ENCODE data around the gene PRR23B. TPM values are rescaled to one million over a fixed set of nuclear protein-coding genes. Genes with fewer than 3 reads are reported as not detected.
"Not testable (repeated sequence)": the region's sequence is repeated elsewhere in the genome, so short reads cannot be mapped to it uniquely, and the experiment has no call there.

The PRR23B gene
- polyA plus RNA-seq, 1 donor (not counting 4 experiments of a cell fraction or from before 2014, with no cell fraction given) = not detected

DNA sequence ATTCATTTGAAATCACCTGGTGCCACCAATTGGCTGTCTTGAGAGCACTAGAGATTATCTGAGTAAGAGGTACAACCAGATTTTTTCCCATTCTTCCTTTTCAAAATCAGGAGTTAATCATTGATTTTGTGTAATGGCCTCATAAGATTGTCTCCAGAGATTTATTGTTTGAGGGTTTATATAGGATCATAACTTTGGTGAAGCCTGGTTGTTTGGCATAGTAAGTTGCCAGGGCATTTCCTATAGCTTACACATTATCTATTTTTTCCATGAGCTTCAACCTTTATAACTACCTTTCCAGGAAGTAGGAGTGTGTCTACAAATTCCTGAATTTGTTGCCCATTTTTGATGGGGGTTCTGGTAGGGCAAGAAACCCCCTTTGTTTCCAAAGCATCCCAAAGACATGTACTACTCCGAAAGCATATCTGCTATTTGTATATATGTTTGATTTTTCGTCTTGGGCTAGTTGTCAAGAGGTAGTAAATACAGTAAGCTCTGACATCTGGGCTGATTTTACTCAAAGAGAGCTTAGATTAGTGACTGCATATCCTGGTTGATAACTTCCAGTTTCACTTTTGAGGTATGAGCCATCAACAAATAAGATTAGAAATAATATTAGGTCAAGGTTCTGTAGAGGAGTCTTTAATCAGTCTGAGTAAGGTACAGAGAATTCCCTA is 11.7 kb upstream of the PRR23B start:
- FAIRE-seq (no peak), DNase-seq (ENCODE audit: low read depth, low spot score) (no peak)
- Histone ChIP-seq H3K4me2 (ENCODE audit: control insufficient read depth, extremely low read depth, insufficient read depth, low read depth, low read length) (no peak overlapping the region), H3K27ac (ENCODE audit: control insufficient read depth, insufficient read depth, low read length) (no peak overlapping the region), H2AFZ (ENCODE audit: control insufficient read depth, low read length) (no peak overlapping the region), H3K4me3 (ENCODE audit: control insufficient read depth in 2 of 3, extremely low read depth in 1 of 3, insufficient read depth in 2 of 3, low read depth in 1 of 3, low read length in 3 of 3) (no peak overlapping the region), H3K4me1 (ENCODE audit: control insufficient read depth, extremely low read depth, insufficient read depth, low read length) (no peaks in the 10 kb centered on the region), H3K27me3 (ENCODE audit: control insufficient read depth, extremely low read depth, insufficient read depth, low read length) (no peaks in the 10 kb centered on the region), H3K36me3 (ENCODE audit: control insufficient read depth in 2 of 2, extremely low read depth in 1 of 2, insufficient read depth in 2 of 2, low read length in 2 of 2) (no peaks in the 10 kb centered on the region), H4K20me1 (ENCODE audit: control insufficient read depth, extremely low read depth, insufficient read depth, low read length) (no peaks in the 10 kb centered on the region), H3K9me3 (ENCODE audit: control insufficient read depth, low read depth, low read length) (no peaks in the 10 kb centered on the region), H3K9me1 (ENCODE audit: control insufficient read depth, extremely low read depth, insufficient read depth, low read length) (no peaks in the 10 kb centered on the region), H3K9ac (ENCODE audit: control insufficient read depth, extremely low read depth, insufficient read depth, low read length) (no peak overlapping the region), H3K79me2 (ENCODE audit: control insufficient read depth, insufficient read depth, low read length) (no peaks in the 10 kb centered on the region)
- no peak for TF ChIP-seq EZH2 (IDR thresholded peaks at IDR 0.05; ENCODE audit: low read length)
- TF ChIP-seq, protein P1, sequence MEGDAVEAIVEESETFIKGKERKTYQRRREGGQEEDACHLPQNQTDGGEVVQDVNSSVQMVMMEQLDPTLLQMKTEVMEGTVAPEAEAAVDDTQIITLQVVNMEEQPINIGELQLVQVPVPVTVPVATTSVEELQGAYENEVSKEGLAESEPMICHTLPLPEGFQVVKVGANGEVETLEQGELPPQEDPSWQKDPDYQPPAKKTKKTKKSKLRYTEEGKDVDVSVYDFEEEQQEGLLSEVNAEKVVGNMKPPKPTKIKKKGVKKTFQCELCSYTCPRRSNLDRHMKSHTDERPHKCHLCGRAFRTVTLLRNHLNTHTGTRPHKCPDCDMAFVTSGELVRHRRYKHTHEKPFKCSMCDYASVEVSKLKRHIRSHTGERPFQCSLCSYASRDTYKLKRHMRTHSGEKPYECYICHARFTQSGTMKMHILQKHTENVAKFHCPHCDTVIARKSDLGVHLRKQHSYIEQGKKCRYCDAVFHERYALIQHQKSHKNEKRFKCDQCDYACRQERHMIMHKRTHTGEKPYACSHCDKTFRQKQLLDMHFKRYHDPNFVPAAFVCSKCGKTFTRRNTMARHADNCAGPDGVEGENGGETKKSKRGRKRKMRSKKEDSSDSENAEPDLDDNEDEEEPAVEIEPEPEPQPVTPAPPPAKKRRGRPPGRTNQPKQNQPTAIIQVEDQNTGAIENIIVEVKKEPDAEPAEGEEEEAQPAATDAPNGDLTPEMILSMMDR (optimal IDR thresholded peaks at IDR 0.05 in 1 of 3, IDR thresholded peaks at IDR 0.05 in 1 of 3, conservative IDR thresholded peaks at IDR 0.05 in 1 of 3; ENCODE audit: extremely low read depth in 1 of 3, insufficient read depth in 2 of 3, low read length in 3 of 3) = no peak
- dilution Hi-C loops (cut with MboI; ENCODE audit: extremely low pct_ligation_motif_present, low sequenced_read_pairs) = no loop called here

DNA sequence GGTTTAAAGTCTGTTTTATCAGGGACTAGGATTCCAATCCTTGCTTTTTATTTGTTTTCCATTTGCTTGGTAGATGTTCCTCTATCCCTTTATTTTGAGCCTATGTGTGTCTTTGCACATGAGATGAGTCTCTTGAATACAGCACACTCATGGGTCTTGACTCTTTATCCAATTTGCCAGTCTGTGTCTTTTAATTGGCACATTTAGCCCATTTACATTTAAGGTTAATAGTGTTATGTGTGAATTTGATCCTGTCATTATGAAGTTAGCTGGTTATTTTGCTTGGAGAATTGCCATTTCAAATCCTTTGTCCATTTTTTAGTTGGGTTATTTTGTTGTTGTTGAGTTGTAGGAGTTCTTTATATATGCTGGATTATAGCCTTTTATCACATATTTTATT is 9.8 kb upstream of the PRR23B start:
- H3K27me3 ChIP-seq (ENCODE audit: control insufficient read depth, extremely low read depth, insufficient read depth, low read length); H3K9ac ChIP-seq (ENCODE audit: control insufficient read depth, extremely low read depth, insufficient read depth, low read length); H3K27ac ChIP-seq (ENCODE audit: control insufficient read depth, insufficient read depth, low read length); FAIRE-seq; H2AFZ ChIP-seq (ENCODE audit: control insufficient read depth, low read length); dilution Hi-C loops (cut with MboI; ENCODE audit: extremely low pct_ligation_motif_present, low sequenced_read_pairs); H3K9me3 ChIP-seq (ENCODE audit: control insufficient read depth, low read depth, low read length); DNase-seq (ENCODE audit: low read depth, low spot score); H3K79me2 ChIP-seq (ENCODE audit: control insufficient read depth, insufficient read depth, low read length); H4K20me1 ChIP-seq (ENCODE audit: control insufficient read depth, extremely low read depth, insufficient read depth, low read length); H3K36me3 ChIP-seq (ENCODE audit: control insufficient read depth in 2 of 2, extremely low read depth in 1 of 2, insufficient read depth in 2 of 2, low read length in 2 of 2); H3K4me2 ChIP-seq (ENCODE audit: control insufficient read depth, extremely low read depth, insufficient read depth, low read depth, low read length); H3K9me1 ChIP-seq (ENCODE audit: control insufficient read depth, extremely low read depth, insufficient read depth, low read length); H3K4me1 ChIP-seq (ENCODE audit: control insufficient read depth, extremely low read depth, insufficient read depth, low read length); H3K4me3 ChIP-seq (ENCODE audit: control insufficient read depth in 2 of 3, extremely low read depth in 1 of 3, insufficient read depth in 2 of 3, low read depth in 1 of 3, low read length in 3 of 3): not testable (repeated sequence)

DNA sequence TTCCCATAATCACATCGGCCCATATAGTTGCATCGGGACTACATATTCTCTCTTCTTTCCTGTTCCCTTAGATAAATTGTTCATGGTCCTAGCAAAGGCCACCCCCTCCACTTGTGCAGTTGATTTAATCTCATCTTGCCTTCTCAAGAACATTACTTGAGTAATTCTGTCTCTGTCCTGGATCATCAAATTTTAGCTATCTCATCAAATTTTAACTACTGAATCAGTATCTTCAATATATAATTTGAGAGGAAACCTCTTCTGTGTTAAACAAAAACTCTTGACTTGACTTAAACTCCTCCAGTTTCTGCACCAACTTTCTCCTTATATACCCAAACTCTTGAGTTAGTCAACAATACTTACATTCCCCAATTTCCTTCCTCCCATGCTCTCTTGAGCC is 4.2 kb upstream of the PRR23B start:
- H3K36me3 ChIP-seq (ENCODE audit: control insufficient read depth in 2 of 2, extremely low read depth in 1 of 2, insufficient read depth in 2 of 2, low read length in 2 of 2) = no peaks in the 10 kb centered on the region
- no peaks in the 10 kb centered on the region for H3K27me3 ChIP-seq (ENCODE audit: control insufficient read depth, extremely low read depth, insufficient read depth, low read length)
- no peak overlapping the region for H3K4me2 ChIP-seq (ENCODE audit: control insufficient read depth, extremely low read depth, insufficient read depth, low read depth, low read length)
- no peak for DNase-seq (ENCODE audit: low read depth, low spot score)
- H3K4me1 ChIP-seq (ENCODE audit: control insufficient read depth, extremely low read depth, insufficient read depth, low read length) = no peaks in the 10 kb centered on the region
- H3K9ac ChIP-seq (ENCODE audit: control insufficient read depth, extremely low read depth, insufficient read depth, low read length) = no peak overlapping the region
- no peaks in the 10 kb centered on the region for H4K20me1 ChIP-seq (ENCODE audit: control insufficient read depth, extremely low read depth, insufficient read depth, low read length)
- H3K9me1 ChIP-seq (ENCODE audit: control insufficient read depth, extremely low read depth, insufficient read depth, low read length) = no peaks in the 10 kb centered on the region
- no peak overlapping the region for H3K4me3 ChIP-seq (ENCODE audit: control insufficient read depth in 2 of 3, extremely low read depth in 1 of 3, insufficient read depth in 2 of 3, low read depth in 1 of 3, low read length in 3 of 3)
- H3K79me2 ChIP-seq (ENCODE audit: control insufficient read depth, insufficient read depth, low read length) = no peaks in the 10 kb centered on the region
- no peak for FAIRE-seq
- TF ChIP-seq, protein P1 (optimal IDR thresholded peaks at IDR 0.05 in 1 of 3, IDR thresholded peaks at IDR 0.05 in 1 of 3, conservative IDR thresholded peaks at IDR 0.05 in 1 of 3; ENCODE audit: extremely low read depth in 1 of 3, insufficient read depth in 2 of 3, low read length in 3 of 3) = no peak
- no peak for TF ChIP-seq EZH2 (IDR thresholded peaks at IDR 0.05; ENCODE audit: low read length)
- dilution Hi-C loops (cut with MboI; ENCODE audit: extremely low pct_ligation_motif_present, low sequenced_read_pairs) = no loop called here
- H2AFZ ChIP-seq (ENCODE audit: control insufficient read depth, low read length) = no peak overlapping the region
- H3K27ac ChIP-seq (ENCODE audit: control insufficient read depth, insufficient read depth, low read length) = no peak overlapping the region
- H3K9me3 ChIP-seq (ENCODE audit: control insufficient read depth, low read depth, low read length) = no peaks in the 10 kb centered on the region
